ENCODE measurements around the gene RNF111.
"Not testable (repeated sequence)": the region's sequence is repeated elsewhere in the genome, so short reads cannot be mapped to it uniquely, and the experiment has no call there.

RNF111 gene

GRCh38 chr15:59053482-59053881 lies 66.0 kb downstream of the RNF111 start:
- DNase-seq (ENCODE audit: low spot score): no peak

- no peak for DNase-seq (ENCODE audit: low spot score)
Measured at GRCh38 chr15:59059076-59059597, 71.7 kb downstream of the RNF111 start.

- no peak for DNase-seq (ENCODE audit: low spot score)
Measured at GRCh38 chr15:59060348-59060747, 72.9 kb downstream of the RNF111 start.

- no peak for DNase-seq (ENCODE audit: low spot score)
Measured at GRCh38 chr15:59063042-59063441, 75.6 kb downstream of the RNF111 start.

GRCh38 chr15:59069430-59069829 lies 82.0 kb downstream of the RNF111 start:
- DNase-seq (ENCODE audit: low spot score): no peak

- DNase-seq (ENCODE audit: low spot score): no peak
Measured at GRCh38 chr15:59074607-59075006, 87.1 kb downstream of the RNF111 start.

- no peak for DNase-seq (ENCODE audit: low spot score)
Measured at GRCh38 chr15:59087731-59088130, 100.3 kb downstream of the RNF111 start.

- no peak for DNase-seq (ENCODE audit: low spot score)
Measured at GRCh38 chr15:59094077-59094476, 106.6 kb downstream of the RNF111 start.

- DNase-seq (ENCODE audit: low spot score): no peak
Measured at GRCh38 chr15:59096429-59096828, 109.0 kb downstream of the RNF111 start.

- no peak for DNase-seq (ENCODE audit: low spot score)
Measured at GRCh38 chr15:59099162-59099685, 111.8 kb downstream of the RNF111 start.

GRCh38 chr15:59104602-59104911 lies 117.1 kb downstream of the RNF111 start:
- no peak for DNase-seq (ENCODE audit: low spot score)

GRCh38 chr15:59104912-59105732 lies 117.7 kb downstream of the RNF111 start, which contains the start of gene CCNB2:
TSS of gene CCNB2 (plus strand) at chr15:59105146. CDS start at chr15:59105269, 123 bp downstream.
- DNase-seq (ENCODE audit: low spot score): peak; percentile 93

GRCh38 chr15:59105854-59106253 lies 118.4 kb downstream of the RNF111 start:
- peak; percentile 4 for DNase-seq (ENCODE audit: low spot score)

GRCh38 chr15:59111251-59111650 lies 123.8 kb downstream of the RNF111 start:
- no peak for DNase-seq (ENCODE audit: low spot score)

- DNase-seq (ENCODE audit: low spot score): no peak
Measured at GRCh38 chr15:59115047-59115446, 127.6 kb downstream of the RNF111 start.

GRCh38 chr15:59116141-59116540 lies 128.7 kb downstream of the RNF111 start:
- DNase-seq (ENCODE audit: low spot score): no peak

- DNase-seq (ENCODE audit: low spot score): no peak
Measured at GRCh38 chr15:59116771-59117170, 129.3 kb downstream of the RNF111 start.

GRCh38 chr15:59119625-59120024 lies 132.2 kb downstream of the RNF111 start:
- no peak for DNase-seq (ENCODE audit: low spot score)

GRCh38 chr15:59120937-59121336 lies 133.5 kb downstream of the RNF111 start:
- no peak for DNase-seq (ENCODE audit: low spot score)

- no peak for DNase-seq (ENCODE audit: low spot score)
Measured at GRCh38 chr15:59124261-59124660, 136.8 kb downstream of the RNF111 start.

GRCh38 chr15:59125683-59126082 lies 138.2 kb downstream of the RNF111 start:
- not testable (repeated sequence) for DNase-seq (ENCODE audit: low spot score)

- DNase-seq (ENCODE audit: low spot score): not testable (repeated sequence)
Measured at GRCh38 chr15:59127255-59127654, 139.8 kb downstream of the RNF111 start.

- no peak for DNase-seq (ENCODE audit: low spot score)
Measured at GRCh38 chr15:59131456-59131855, 144.0 kb downstream of the RNF111 start.
